Occipital lobe (tissue), 2 donors: Measurements from ENCODE around the gene NALCN. TPM values are rescaled to one million over a fixed set of nuclear protein-coding genes. Genes with fewer than 3 reads are reported as not detected.

ENCODE experiments used
- DNase-seq: peaks from one replicate; lab custom pipeline; 2025; lab: John Stamatoyannopoulos, UW
- total RNA-seq: library from RNA; depleted of rRNA; stranded (reverse); fragments of >200 nt; gene quantifications from one replicate; pipeline ENCODE4 v1.2.3, GENCODE V29; 2014

The NALCN gene
- total RNA-seq, 1 donor from 2014 or later, result 28.5 TPM

GRCh38 chr13:101291206-101291605 is 125.1 kb downstream of the NALCN start:
- DNase-seq, result no peak

GRCh38 chr13:101289764-101290163 is 126.5 kb downstream of the NALCN start:
- DNase-seq, result no peak

- DNase-seq, result no peak
Measured at GRCh38 chr13:101283782-101284181, 132.5 kb downstream of the NALCN start.

- DNase-seq, result no peak
Measured at GRCh38 chr13:101272886-101273285, 143.4 kb downstream of the NALCN start.

- no peak for DNase-seq
Measured at GRCh38 chr13:101271681-101272245, 144.5 kb downstream of the NALCN start.

GRCh38 chr13:101267656-101268055 is 148.7 kb downstream of the NALCN start:
- DNase-seq, result no peak

GRCh38 chr13:101265934-101266333 is 150.4 kb downstream of the NALCN start:
- no peak for DNase-seq

GRCh38 chr13:101264931-101265330 is 151.4 kb downstream of the NALCN start:
- no peak for DNase-seq

- DNase-seq, result no peak
Measured at GRCh38 chr13:101262306-101262705, 154.0 kb downstream of the NALCN start.

- DNase-seq, result no peak
Measured at GRCh38 chr13:101258509-101258908, 157.8 kb downstream of the NALCN start.

- no peak for DNase-seq
Measured at GRCh38 chr13:101258071-101258470, 158.2 kb downstream of the NALCN start.

GRCh38 chr13:101248739-101249514 is 167.4 kb downstream of the NALCN start:
- DNase-seq, result no peak

GRCh38 chr13:101242720-101243119 is 173.6 kb downstream of the NALCN start:
- DNase-seq, result no peak

- no peak for DNase-seq
Measured at GRCh38 chr13:101238555-101238954, 177.8 kb downstream of the NALCN start.

- DNase-seq, result no peak
Measured at GRCh38 chr13:101231751-101232428, 184.4 kb downstream of the NALCN start.

- DNase-seq, result no peak
Measured at GRCh38 chr13:101230271-101230890, 185.9 kb downstream of the NALCN start.

- DNase-seq, result no peak
Measured at GRCh38 chr13:101219609-101220265, 196.6 kb downstream of the NALCN start.

GRCh38 chr13:101218484-101218883 is 197.8 kb downstream of the NALCN start:
- DNase-seq, result no peak

GRCh38 chr13:101217086-101217485 is 199.2 kb downstream of the NALCN start:
- no peak for DNase-seq

- DNase-seq, result no peak
Measured at GRCh38 chr13:101211261-101211660, 205.0 kb downstream of the NALCN start.

- DNase-seq, result no peak
Measured at GRCh38 chr13:101210774-101211173, 205.5 kb downstream of the NALCN start.
